ENCODE results near the gene NAV3.
"Not testable (repeated sequence)": the region's sequence is repeated elsewhere in the genome, so short reads cannot be mapped to it uniquely, and the experiment has no call there.

NAV3 gene

DNA sequence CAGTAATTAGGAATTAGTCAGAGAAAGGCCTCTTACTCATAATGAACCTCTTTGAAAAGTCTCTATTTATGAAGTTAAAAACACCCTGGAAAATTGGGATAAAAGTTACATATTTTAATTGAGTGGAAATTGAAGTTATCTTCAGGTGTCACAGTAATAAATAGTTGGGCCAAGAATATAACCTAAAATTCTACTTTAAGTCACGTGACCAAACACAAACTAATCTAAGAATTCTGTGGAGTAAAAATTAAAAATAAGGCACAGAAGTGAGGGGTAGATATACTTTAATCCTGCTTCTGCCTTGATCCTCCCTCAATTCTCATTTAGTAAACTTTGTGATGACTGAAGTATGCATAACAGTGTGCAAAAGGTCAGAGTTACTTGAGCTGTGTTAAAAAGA is 226.4 kb downstream of the NAV3 start:
- no peak for DNase-seq

DNA sequence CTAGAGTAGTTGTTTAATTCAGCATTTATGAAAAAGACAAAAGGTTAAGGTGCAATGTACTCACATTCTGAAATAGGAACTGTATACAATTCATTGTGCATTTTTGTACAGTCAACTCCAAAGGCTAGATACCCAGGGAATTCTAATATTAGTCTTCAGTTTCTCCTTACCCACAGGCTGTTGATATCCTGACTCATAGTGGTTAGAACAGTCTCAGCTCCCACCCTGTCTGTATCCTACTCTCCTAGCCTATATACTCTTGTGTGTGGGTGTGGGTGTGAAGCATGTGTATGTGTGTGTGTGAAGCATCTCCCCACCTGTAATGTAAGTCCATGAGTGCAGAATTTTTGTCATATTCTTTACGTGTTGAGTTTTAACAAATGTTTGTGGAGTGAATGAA is 229.5 kb downstream of the NAV3 start:
- no peak for DNase-seq

DNA sequence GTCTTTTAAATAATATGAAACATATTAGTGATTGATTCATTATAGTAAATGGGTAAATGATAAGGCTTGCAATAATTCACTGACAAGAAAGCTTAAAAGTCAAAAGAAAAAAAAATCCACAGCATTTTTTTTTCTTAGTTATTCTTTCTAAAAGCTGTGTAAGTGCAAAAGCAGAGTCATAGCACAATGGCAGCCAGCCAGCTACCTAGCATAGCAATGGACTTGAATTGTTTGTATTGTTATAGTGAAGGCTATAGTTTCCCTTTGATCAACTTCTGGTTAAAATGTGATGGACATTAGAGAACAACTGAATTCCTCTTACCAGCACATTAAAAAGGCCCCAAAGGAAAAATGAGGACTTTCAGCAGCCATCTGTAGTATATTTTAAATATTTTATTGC is 232.1 kb downstream of the NAV3 start:
- no peak for DNase-seq

DNA sequence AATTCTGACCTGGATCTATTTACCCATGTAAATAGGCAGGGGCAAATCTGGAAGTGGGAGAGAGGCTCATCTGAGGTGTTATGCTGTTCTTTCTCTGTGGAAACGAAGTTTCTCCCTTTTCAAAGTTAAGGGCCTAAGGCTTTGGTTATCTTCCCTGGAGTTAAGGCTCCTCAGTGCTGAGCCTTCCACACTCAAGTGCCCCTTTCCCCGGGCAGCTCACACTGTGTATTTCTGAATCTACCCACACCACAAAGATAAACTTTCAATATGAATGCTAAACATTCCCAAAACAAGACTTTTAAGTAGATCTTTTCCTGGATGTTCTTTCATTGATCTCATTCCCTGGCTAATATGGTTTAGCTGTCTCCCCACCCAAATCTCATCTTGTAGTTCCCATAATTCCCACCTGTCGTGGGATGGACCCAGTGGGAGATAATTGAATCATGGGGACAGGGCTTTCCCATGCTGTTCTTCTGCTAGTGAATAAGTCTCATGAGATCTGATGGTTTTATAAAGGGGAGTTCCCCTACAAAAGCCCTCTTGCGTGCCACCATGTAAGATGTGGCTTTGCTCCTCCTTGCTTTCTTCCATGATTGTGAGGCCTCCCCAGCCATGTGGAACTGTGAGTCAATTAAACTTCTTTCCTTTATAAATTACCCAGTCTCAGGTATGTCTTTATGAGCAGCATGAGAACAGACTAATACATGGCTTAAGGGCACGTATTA is 251.1 kb downstream of the NAV3 start:
- DNase-seq: no peak

DNA sequence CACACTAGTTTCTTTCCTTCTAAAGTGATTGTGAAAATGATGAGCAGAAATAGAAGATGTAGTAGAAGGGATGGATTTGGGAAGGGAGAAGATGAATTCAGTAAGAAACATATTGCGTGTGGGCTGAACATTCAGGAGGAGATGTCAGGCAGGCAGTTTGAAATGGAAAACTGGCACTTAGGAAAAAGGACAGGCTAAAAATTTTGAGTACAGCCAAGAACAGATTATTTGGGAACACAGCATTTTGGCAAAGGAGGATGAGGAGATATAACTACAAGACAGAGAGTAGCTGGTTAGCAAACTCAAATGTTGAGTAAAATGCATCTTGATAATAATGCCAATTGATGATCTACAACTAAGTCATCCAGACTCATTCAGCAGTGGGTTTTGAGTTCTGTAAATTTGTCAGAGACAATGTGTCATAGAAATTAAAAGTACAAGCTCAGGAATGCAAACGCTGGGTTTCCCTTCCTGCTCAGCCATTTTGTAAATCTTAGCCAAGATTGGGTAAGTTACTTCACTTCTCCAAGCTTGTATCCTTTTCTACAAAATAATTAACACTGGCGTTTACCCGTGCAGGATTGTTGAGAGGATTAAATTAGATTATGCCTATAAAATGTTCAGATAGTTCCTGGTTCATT is 255.0 kb downstream of the NAV3 start:
- DNase-seq: peak in 1 of 14 donors; percentile 83

DNA sequence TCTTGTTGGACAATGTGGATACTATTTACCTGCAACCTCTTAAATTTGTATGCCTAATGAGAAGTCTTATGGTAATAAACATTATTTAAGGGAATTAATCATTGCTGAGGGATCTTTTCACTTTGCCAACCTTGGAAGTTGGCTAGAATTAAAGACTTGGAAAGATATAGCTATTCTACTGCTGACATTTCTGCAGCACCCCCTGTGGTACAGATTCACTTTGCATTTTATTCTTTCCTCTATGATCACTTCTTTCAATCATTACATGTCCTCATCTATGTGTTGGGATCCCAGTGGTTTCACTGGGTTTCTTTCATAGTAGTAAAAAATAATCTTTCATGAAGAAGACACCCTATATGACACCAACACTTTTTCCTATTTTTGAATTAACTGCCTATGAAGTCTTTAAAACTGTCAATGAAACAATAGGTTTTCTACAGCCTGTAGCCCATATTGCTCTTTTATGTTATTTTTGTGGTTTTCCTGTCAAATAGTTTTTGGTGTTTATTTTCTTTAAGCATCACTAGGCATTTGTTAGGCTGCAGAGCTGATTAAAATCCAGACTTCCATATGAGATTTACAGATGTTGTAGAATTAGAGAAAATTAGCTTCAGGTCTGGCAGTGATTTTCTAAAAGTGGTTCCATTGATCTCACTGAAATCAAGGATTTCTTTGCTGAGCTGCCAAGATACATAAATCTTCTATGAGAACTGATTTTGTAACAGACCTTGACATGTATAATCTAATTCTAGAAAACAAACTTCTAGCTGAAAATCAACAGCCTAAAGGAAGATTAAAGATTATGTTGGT is 256.1 kb downstream of the NAV3 start:
- peak in 1 of 14 donors; percentile 30 for DNase-seq

DNA sequence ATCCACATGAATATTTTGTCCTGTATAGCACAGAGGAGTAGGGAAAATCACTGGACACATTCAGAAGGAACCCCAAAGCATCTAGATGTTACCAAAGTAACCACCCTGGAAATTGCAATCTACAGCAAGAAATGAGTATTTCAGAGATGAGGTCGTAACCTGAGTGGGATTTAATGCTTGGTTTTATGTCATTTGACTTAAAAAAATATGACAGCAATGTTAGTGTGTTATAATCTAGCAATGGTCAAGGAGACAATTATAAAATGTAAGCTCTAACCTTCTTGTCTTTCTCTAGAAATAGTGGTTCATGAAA is 256.6 kb downstream of the NAV3 start:
- no peak for DNase-seq

DNA sequence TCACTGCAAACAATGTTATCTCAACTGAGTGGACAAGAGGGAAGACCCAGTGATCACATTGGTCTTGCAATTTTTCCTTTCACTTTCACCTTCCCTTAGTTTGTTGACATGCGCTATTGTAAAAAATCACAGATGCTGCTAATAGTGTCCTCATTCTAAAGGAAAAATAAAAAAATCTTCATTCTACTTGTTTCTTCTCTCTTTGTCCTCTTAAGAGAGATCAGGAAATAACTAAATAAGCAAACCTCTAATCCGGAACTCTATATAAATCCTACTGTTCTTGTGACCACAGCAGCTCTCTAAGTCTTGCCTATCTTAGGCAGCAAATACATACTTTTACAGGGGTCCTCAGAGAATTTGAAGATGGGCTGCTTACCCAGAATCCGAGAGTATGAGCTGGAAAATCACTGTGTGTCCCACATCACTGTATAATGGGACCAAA is 257.7 kb downstream of the NAV3 start:
- peak in 2 of 14 donors; percentile 24 to 66 for DNase-seq

DNA sequence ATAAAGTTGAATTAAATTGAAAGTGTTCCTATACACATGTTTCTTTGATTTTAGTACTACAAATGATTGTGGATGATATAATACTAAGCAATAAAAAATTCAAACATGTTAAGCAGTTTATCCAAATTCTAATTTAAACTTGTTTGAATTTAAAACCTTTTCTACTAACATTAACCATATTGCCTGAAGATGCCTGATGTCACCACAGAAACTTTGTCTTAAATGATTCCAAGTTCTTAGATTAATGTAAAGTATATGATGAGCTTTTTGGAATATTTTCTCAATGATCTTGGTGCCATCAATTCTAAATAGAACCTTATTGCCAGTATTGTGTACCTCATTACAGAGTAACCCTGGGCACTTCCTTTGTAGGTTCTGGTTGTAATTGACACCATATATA is 259.6 kb downstream of the NAV3 start:
- DNase-seq: no peak

DNA sequence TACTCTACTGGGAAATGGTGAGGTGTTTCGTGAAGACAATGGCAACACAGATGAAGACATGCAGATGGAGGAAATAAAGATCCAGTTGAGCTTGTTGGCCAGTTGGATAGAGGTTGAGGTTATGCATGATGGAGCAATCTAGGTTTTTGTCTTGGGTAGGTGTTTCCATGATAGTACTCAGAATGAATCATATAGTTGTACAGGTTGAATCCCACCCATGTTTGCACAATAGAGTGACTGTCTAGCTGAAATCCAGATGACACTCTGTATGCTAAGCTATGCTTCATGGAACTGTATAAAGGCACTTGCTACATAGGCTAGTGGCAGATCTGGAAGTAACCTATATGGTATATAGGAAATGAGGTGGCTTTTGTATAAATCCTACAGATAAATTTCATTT is 264.9 kb downstream of the NAV3 start:
- no peak for DNase-seq

DNA sequence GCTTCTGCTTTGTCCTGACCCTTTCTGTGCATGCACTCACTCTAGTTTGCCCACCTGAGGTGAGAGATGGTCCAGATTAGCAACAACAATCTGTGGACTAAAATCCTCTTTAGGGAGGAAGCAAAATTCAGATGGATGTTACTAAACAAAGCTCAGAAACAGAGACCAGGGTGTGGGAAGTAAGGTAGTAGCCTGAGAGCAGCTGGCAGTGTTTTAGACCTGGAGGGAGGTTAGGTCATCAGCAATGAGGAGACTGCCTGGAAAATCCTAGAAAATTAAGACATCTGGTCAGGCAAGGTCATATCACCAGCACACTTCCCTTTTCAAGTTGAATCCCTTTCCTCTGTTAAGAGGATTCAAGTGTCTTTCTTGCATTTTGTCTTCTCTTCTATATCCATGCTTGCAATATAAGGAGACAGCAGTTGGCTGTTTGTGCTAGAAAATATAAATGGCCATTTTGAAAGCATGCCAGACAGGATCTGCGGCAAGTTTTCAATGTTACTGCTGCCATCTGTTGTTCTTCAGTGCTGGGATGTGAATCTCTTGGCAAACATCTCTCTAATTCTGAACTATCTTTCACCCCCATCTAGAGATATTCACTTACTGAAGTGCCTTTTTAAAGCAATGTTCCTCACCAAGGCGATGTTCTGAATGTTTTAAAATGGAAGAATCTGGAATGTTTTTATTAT is 266.4 kb downstream of the NAV3 start:
- DNase-seq: peak in 1 of 14 donors; percentile 92

DNA sequence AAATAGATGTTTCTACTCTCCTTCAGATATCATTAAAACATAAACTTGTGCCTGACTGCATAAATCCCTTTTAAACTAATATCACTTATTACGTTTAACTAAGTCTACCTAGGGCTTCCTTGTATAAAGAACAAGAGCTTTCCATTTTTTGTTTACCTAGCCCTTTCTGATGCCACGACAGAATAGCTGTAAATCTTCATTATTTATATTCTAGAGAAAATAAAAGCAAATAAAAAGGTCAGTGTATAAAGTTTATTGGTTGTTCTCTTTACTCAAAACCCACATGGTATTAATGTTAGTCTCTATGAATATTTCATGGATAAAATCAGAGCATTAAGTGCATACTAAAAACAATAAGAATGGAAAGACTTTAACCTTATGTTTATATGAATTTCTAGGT is 269.1 kb downstream of the NAV3 start:
- no peak for DNase-seq

DNA sequence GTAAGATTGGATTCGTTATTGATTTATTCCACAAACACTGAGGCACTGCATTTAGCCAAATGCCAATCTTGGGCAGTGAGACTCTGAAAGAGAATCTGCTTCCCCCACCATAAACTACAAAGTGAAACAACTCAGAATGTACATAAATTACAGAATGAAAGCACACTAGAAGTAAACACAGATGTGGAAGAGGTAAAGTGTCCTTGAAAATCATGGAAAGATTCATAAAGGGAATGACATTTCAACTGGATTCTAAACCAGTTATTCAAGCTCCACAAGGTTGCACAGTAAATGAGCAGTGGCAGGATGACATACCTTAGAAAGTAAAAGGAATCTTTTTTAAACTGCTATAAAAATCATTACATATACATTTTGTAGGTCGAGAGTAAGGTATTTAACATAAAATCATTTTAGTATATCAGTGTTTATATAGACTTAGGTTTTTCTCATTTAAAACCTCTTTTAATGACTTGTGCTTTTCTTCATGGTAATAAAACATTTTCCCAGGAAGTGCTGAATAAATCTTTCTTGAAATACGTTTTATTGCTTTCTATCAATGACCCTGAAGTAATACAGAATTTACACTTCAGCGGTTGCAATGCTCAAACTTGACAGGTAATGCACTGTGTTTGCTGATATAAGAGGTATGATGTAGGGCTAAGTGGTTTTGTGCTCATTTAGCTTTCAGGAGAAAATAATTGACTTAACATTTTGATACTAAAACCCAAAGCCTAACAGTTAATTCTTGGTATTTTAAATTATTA is 270.6 kb downstream of the NAV3 start:
- no peak for DNase-seq

DNA sequence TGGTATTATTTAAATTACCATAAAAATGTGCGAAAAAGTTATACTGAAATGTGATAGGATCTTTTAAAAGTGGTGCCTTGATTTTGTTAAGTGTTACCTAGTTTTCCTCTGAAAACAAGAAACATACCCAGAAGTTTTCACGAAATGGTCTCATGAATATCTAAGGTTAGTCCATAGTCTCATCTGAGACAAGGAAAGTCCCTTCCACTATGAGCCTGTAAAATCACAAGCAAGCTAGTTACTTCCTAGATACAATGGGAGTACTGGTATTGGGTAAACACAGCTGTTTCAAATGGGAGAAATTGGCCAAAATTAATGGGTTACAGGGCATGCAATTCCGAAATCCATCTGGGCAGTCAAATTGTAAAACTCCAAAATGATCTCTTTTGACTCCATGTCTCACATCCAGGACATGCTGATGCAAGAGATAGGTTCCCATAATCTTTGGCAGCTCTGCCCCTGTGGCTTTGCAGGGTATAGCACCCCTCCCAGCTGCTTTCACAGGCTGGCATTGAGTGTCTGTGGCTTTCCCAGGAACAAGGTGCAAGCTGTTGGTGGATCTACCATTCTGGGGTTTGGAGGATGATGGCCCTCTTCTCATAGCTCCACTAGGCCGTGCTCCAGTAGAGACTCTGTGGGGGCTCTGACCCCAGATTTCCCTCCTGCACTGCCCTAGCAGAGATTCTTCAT is 271.4 kb downstream of the NAV3 start:
- DNase-seq: no peak

DNA sequence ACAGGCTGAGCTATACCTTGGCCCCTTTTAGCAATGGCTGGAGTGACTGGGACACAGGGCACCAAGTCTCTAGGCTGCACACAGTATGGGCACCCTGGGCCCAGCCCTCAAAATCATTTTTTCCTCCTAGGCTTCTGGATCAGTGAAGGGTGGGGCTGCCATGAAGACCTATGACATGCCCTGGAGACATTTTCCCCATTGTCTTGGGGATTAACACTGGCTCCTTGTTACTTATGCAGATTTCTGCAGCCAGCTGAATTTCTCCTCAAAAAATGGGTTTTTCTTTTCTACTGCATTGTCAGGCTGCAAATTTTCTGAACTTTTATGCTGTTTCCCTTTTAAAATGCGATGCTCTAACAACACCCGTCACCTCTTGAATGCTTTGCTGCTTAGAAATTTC is 272.1 kb downstream of the NAV3 start:
- not testable (repeated sequence) for DNase-seq

DNA sequence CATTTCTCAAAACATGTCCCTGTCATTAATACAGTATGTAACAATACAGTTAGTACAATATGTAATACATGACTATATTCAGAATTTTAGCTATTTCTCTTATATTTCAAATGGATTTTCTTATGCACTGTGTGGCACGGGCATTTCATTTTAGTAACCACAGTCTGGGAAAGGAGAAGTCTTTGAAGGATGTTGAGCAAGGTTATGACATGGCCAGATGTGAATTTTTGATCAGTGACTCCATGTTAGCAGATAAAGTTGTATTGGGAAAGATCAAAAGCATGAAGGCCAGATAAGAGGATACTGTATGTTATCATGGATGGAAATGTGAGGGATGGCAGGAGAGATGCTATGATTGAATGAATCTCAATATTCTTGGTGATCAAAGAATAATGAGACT is 285.2 kb downstream of the NAV3 start:
- DNase-seq: no peak

DNA sequence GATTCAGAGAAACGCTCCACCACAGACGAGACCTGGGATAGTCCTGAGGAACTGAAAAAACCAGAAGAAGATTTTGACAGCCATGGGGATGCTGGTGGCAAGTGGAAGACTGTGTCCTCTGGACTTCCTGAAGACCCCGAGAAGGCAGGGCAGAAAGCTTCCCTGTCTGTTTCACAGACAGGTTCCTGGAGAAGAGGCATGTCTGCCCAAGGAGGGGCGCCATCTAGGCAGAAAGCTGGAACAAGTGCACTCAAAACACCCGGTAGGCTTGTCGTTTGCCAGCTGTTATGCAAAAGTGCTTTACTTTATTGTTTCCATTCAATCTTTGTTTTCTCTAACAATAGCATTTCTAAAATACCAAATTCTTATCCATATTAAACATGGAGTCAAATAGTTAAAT is 287.3 kb downstream of the NAV3 start:
- DNase-seq: no peak

DNA sequence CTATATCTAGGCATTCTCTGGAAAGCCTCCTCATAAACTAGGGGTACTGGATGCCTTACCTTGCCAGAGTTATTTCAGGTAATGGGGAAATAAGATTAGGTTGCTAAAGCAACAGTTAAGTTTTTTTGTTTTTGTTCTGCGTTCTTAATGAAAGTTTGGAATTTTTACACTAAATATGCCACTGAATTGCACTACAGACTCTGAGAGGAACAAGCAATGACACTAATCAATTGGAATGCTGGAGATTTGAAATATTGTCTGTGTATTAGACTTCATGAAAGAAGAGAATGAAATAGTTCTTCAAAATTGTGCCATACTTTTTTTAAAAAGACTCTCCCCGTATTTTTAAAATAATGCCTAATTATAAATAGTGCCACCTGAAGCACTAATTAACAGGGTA is 287.8 kb downstream of the NAV3 start:
- DNase-seq: no peak

DNA sequence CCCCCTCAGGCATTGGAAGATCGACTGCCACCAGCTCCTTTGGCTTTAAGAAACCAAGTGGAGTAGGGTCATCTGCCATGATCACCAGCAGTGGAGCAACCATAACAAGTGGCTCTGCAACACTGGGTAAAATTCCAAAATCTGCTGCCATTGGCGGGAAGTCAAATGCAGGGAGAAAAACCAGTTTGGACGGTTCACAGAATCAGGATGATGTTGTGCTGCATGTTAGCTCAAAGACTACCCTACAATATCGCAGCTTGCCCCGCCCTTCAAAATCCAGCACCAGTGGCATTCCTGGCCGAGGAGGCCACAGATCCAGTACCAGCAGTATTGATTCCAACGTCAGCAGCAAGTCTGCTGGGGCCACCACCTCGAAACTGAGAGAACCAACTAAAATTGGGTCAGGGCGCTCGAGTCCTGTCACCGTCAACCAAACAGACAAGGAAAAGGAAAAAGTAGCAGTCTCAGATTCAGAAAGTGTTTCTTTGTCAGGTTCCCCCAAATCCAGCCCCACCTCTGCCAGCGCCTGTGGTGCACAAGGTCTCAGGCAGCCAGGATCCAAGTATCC is 288.7 kb downstream of the NAV3 start:
- DNase-seq: peak in 1 of 14 donors; percentile 17

DNA sequence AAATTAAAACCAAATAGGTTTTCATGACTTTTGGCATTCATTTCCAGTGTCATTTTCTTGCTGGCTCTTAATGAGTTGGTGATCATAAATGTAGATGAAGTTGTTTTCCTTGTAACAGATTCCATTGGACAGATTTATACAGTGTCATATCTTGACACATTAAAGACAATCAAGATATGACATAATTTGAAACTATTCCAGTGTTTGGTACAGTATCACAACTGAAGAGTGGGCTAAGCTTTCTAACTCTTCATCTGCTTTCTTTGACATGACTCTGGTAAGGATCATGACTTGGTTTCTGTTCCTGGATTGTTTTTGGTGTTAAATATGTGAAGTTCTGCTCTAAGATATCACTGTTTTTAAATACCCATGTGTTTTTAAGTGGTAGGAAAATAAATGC is 289.6 kb downstream of the NAV3 start:
- DNase-seq: no peak

DNA sequence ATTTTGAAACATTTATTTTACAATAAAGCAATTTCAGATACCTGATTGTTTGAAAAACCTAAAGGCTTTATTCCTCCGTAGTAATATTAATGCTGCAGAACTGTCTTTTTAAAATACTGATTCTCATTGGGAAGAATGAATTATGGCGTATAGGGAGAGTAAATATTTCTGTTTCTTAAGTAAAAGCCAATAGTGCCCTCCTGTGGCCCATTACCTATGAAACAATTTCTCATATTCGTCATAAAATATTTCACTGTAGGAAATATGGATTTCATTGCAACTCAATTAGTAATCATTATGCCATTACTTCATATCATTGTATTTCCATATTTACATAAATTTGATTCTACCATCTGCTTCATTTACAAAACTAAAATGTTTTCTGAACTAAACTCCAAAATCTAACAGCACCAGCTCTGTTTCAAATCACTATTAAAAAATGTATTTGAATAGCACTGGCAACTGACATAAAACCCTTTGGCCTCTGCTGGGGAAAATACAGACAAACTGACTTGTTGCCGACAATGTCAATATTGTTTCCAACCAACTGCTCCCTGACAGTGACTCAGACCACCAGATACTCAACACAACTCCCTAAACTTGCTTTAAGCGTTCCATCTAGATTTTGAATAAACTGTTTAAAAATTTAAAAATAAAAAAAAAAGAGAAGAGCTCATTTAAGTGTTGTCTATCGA is 290.3 kb downstream of the NAV3 start:
- no peak for DNase-seq
